BJ (cell line): ENCODE data around the gene ABHD1. TPM values are rescaled to one million over a fixed set of nuclear protein-coding genes. Genes with fewer than 3 reads are reported as not detected.

Experiments used
- CTCF ChIA-PET: fragments of 350-600 bp; formaldehyde crosslinking; extraction: SDS; loops from one replicate; lab custom pipeline; 2021; ENCODE audit warnings: antibody characterized with exemption, inconsistent platforms; lab: Yijun Ruan, JAX
- POLR2A ChIA-PET: fragments of 300-600 bp; sonication (Branson Sonifier 250); formaldehyde crosslinking; extraction: SDS; loops from one replicate; lab custom pipeline; 2021; ENCODE audit warnings: antibody characterized with exemption; lab: Charles Lee
- DNase-seq: peaks from one replicate; pipeline ENCODE4 v3.0.0-alpha.2; 2011; ENCODE audit warnings: low read depth
- H3K27me3 ChIP-seq: 2 replicates; pipeline ENCODE4 v1.6.0; 2011; ENCODE audit warnings: low read length; ENCODE audit not compliant: control insufficient read depth, insufficient read depth
- H3K36me3 ChIP-seq: 2 replicates; pipeline ENCODE4 v1.5.1; 2011; ENCODE audit warnings: low read length; ENCODE audit not compliant: control insufficient read depth, insufficient read depth
- H3K4me3 ChIP-seq: 2 replicates; pipeline ENCODE4 v1.5.1; 2011; ENCODE audit warnings: low read depth, mild to moderate bottlenecking, control low read depth, low read length
- CTCF ChIP-seq: IDR thresholded peaks from 2 replicates; pipeline ENCODE4 v1.5.1; 2011; ENCODE audit warnings: low read depth, mild to moderate bottlenecking, control low read depth, inconsistent platforms, low read length, moderate library complexity; ENCODE audit not compliant: insufficient read depth
- polyA plus RNA-seq: library from polyadenylated mRNA; depleted of rRNA; stranded (reverse); fragments of >200 nt; gene quantifications from 2 replicates; pipeline ENCODE4 v1.2.3, GENCODE V29; 2011

The ABHD1 gene
- polyA plus RNA-seq, 1 experiment = not detected

- Histone ChIP-seq H3K4me3 (no peak overlapping the region), H3K36me3 (peaks cover 19% of the 10 kb centered on the region), H3K27me3 (no peaks in the 10 kb centered on the region)
- ChIA-PET CTCF (no interaction called here), POLR2A (no interaction called here)
- no peak for TF ChIP-seq CTCF
- no peak for DNase-seq
Measured at GRCh38 chr2:27130396-27130795, 6.8 kb downstream of the ABHD1 start.

GRCh38 chr2:27131429-27131828, 7.8 kb downstream of the ABHD1 start:
- Histone ChIP-seq H3K27me3 (no peaks in the 10 kb centered on the region), H3K4me3 (no peak overlapping the region), H3K36me3 (peaks cover 19% of the 10 kb centered on the region)
- ChIA-PET POLR2A (no interaction called here), CTCF (interaction anchor here (0.7 kb wide), 1 partner anchor 33 kb away, joined by 4 read pairs; no protein-coding TSS in a partner anchor)
- no peak for DNase-seq
- no peak for TF ChIP-seq CTCF

- CTCF ChIA-PET = interaction anchor here (0.7 to 2.1 kb wide), 10 partner anchors 9 to 170 kb away, joined by 3 to 9 read pairs (median 5); partner anchors contain the start of gene ABHD1
- POLR2A ChIA-PET = no interaction called here
- Histone ChIP-seq H3K36me3 (peaks cover 19% of the 10 kb centered on the region), H3K4me3 (peak overlapping the region; percentile 82), H3K27me3 (no peaks in the 10 kb centered on the region)
- DNase-seq = no peak
- no peak for TF ChIP-seq CTCF
Measured at GRCh38 chr2:27133195-27133875, 9.7 kb downstream of the ABHD1 start.

- H3K36me3 ChIP-seq = peaks cover 18% of the 10 kb centered on the region
- TF ChIP-seq CTCF = peak; percentile 50
- peaks cover 4% of the 10 kb centered on the region; the same call in 1 of the 2 replicates for H3K27me3 ChIP-seq
- peak within 1 kb of the TSS; percentile 82 for H3K4me3 ChIP-seq
- POLR2A ChIA-PET = interaction anchor here (0.6 kb wide), 1 partner anchor 78 kb away, joined by 3 read pairs; the partner anchor contains the start of genes ATRAID and SLC5A6
- DNase-seq = peak; percentile 77
- CTCF ChIA-PET = interaction anchor here (0.7 to 2.1 kb wide), 11 partner anchors 10 to 169 kb away, joined by 3 to 9 read pairs (median 5); partner anchors contain the start of gene ABHD1
Measured at GRCh38 chr2:27133905-27134780, 10.5 kb downstream of the ABHD1 start, which contains the start of gene PREB. TSS of gene PREB (minus strand) at chr2:27134636. CDS start at chr2:27134421, 215 bp downstream.
